CD4-positive, alpha-beta T cell treated with Interleukin-15 for 4 hours (primary cell): ENCODE results near the gene HSPG2.

ENCODE experiments used
- DNase-seq: peaks from one replicate; pipeline ENCODE4 v3.0.0-alpha.2; 2020; ENCODE audit warnings: low spot score

HSPG2 gene

GRCh38 chr1:21861602-21862429, 75.3 kb downstream of the HSPG2 start:
- DNase-seq, result no peak

- no peak for DNase-seq
Observed at GRCh38 chr1:21860971-21861370, 76.1 kb downstream of the HSPG2 start.

GRCh38 chr1:21859669-21860179, 77.4 kb downstream of the HSPG2 start:
- DNase-seq, result no peak

- DNase-seq, result no peak
Observed at GRCh38 chr1:21857840-21858670, 79.1 kb downstream of the HSPG2 start.

- no peak for DNase-seq
Observed at GRCh38 chr1:21857142-21857839, 79.8 kb downstream of the HSPG2 start.

- DNase-seq, result no peak
Observed at GRCh38 chr1:21855257-21856096, 81.6 kb downstream of the HSPG2 start.

- DNase-seq, result no peak
Observed at GRCh38 chr1:21854751-21855131, 82.4 kb downstream of the HSPG2 start.

GRCh38 chr1:21854090-21854750, 82.9 kb downstream of the HSPG2 start:
- DNase-seq, result no peak

- no peak for DNase-seq
Observed at GRCh38 chr1:21853131-21853427, 84.0 kb downstream of the HSPG2 start.

- no peak for DNase-seq
Observed at GRCh38 chr1:21852282-21853130, 84.6 kb downstream of the HSPG2 start.

- no peak for DNase-seq
Observed at GRCh38 chr1:21851430-21852250, 85.5 kb downstream of the HSPG2 start.

GRCh38 chr1:21849909-21850576, 87.1 kb downstream of the HSPG2 start:
- no peak for DNase-seq

- DNase-seq, result no peak
Observed at GRCh38 chr1:21848524-21849174, 88.5 kb downstream of the HSPG2 start.

- no peak for DNase-seq
Observed at GRCh38 chr1:21847223-21848205, 89.6 kb downstream of the HSPG2 start.

GRCh38 chr1:21845646-21846641, 91.2 kb downstream of the HSPG2 start:
- no peak for DNase-seq

GRCh38 chr1:21843996-21844395, 93.1 kb downstream of the HSPG2 start:
- DNase-seq, result no peak
